ENCODE measurements around the gene HDAC11. TPM values are rescaled to one million over a fixed set of nuclear protein-coding genes. Genes with fewer than 3 reads are reported as not detected.

The HDAC11 gene
- total and polyA plus RNA-seq, 2 experiments from 2014 or later = 11.7 to 12.2 TPM

GRCh38 chr3:13500133-13500885 lies 20.2 kb downstream of the HDAC11 start:
- peaks cover 22% of the 10 kb centered on the region for H3K4me1 ChIP-seq (ENCODE audit: insufficient read depth)
- no peaks in the 10 kb centered on the region for H3K27me3 ChIP-seq (replicated peaks; ENCODE audit: insufficient read depth)
- H3K36me3 ChIP-seq (ENCODE audit: low read depth) = no peaks in the 10 kb centered on the region
- H3K9ac ChIP-seq = no peak overlapping the region
- in situ Hi-C loops (cut with MboI) = no loop called here
- peak; percentile 54 for DNase-seq
- H3K4me2 ChIP-seq (ENCODE audit: unreplicated experiment) = no peak overlapping the region
- no peaks in the 10 kb centered on the region for H3K9me3 ChIP-seq (ENCODE audit: low read depth)
- no peak for TF ChIP-seq EZH2 (IDR thresholded peaks at IDR 0.05; ENCODE audit: insufficient read depth, poor library complexity, severe bottlenecking)
- no peak for TF ChIP-seq EZH2phosphoT487 (IDR thresholded peaks at IDR 0.05; ENCODE audit: insufficient read depth, low read depth)
- no peaks in the 10 kb centered on the region for H3K79me2 ChIP-seq (ENCODE audit: insufficient read depth)
- peaks cover 8% of the 10 kb centered on the region for H3F3A ChIP-seq (ENCODE audit: insufficient read depth)
- no peak overlapping the region for H3K4me3 ChIP-seq
- H3K9me2 ChIP-seq (ENCODE audit: insufficient read depth) = no peaks in the 10 kb centered on the region
- WGBS, 2 experiments (ENCODE audit: low coverage in 1 of 2, low lambda C conversion rate in 2 of 2, missing lambda C conversion rate in 2 of 2) = 75 to 83% methylated on average over 15 of the region's 15 CpGs
- H3K27ac ChIP-seq = no peak overlapping the region
- H4K20me1 ChIP-seq (ENCODE audit: insufficient read depth) = no peaks in the 10 kb centered on the region
- H2AFZ ChIP-seq = no peak overlapping the region

DNA sequence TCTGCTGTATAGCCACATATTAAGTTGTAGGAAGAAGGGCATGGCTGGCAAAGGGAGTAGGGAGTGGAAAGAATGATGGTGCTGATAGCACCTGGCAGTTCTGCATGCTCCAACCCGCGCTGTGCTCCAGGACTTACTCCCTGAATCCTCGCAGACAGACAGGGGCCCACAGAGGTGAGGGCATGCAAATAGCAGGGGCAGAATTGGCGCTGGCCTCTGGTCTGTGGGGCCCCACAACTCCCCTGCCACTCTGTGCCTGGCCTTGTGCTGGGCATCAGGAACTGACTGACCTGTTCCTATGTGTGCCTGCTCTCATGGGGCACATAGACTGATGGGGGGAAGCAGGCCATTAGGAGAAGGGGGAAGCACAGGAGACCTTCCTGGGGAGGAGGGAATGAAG lies 20.9 kb downstream of the HDAC11 start:
- 95 to 100% methylated on average over 4 of the region's 4 CpGs for WGBS, 2 experiments (ENCODE audit: low coverage in 1 of 2, low lambda C conversion rate in 2 of 2, missing lambda C conversion rate in 2 of 2)
- Histone ChIP-seq H4K20me1 (ENCODE audit: insufficient read depth) (no peaks in the 10 kb centered on the region), H3K4me2 (ENCODE audit: unreplicated experiment) (no peak overlapping the region), H3K9me3 (ENCODE audit: low read depth) (no peaks in the 10 kb centered on the region), H3K36me3 (ENCODE audit: low read depth) (no peaks in the 10 kb centered on the region), H3K27ac (no peak overlapping the region), H3F3A (ENCODE audit: insufficient read depth) (peaks cover 8% of the 10 kb centered on the region), H2AFZ (no peak overlapping the region), H3K4me1 (ENCODE audit: insufficient read depth) (peaks cover 22% of the 10 kb centered on the region), H3K79me2 (ENCODE audit: insufficient read depth) (no peaks in the 10 kb centered on the region), H3K9me2 (ENCODE audit: insufficient read depth) (no peaks in the 10 kb centered on the region), H3K4me3 (no peak overlapping the region), H3K9ac (no peak overlapping the region), H3K27me3 (replicated peaks; ENCODE audit: insufficient read depth) (no peaks in the 10 kb centered on the region)
- DNase-seq = no peak
- in situ Hi-C loops (cut with MboI) = no loop called here
- TF ChIP-seq EZH2phosphoT487 (IDR thresholded peaks at IDR 0.05; ENCODE audit: insufficient read depth, low read depth) (no peak), EZH2 (IDR thresholded peaks at IDR 0.05; ENCODE audit: insufficient read depth, poor library complexity, severe bottlenecking) (no peak)

DNA sequence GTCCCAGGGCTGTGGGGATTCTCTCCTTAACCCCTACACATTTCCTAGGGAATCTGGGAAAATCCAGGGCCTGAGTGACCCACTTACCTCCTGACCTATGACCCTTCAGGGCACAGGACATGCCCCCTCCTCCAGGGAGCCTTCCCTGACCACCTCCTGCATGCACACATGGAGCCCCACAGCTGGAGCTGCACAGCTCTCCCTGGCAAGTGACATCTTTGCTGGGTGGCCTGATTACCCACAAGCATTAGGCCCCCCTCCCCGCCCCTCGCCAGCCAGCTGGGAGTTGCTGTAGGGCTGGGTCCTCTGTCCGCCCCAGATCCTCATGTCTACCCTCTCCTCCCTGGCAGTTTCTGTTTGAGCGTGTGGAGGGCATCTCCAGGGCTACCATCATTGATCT lies 21.4 kb downstream of the HDAC11 start:
- no peak for TF ChIP-seq EZH2phosphoT487 (IDR thresholded peaks at IDR 0.05; ENCODE audit: insufficient read depth, low read depth)
- TF ChIP-seq EZH2 (IDR thresholded peaks at IDR 0.05; ENCODE audit: insufficient read depth, poor library complexity, severe bottlenecking) = no peak
- Histone ChIP-seq H3K9ac (no peak overlapping the region), H3F3A (ENCODE audit: insufficient read depth) (peaks cover 8% of the 10 kb centered on the region), H3K9me3 (ENCODE audit: low read depth) (no peaks in the 10 kb centered on the region), H4K20me1 (ENCODE audit: insufficient read depth) (no peaks in the 10 kb centered on the region), H3K4me2 (ENCODE audit: unreplicated experiment) (no peak overlapping the region), H2AFZ (no peak overlapping the region), H3K27me3 (replicated peaks; ENCODE audit: insufficient read depth) (no peaks in the 10 kb centered on the region), H3K4me3 (no peak overlapping the region), H3K27ac (no peak overlapping the region), H3K4me1 (ENCODE audit: insufficient read depth) (peaks cover 20% of the 10 kb centered on the region), H3K79me2 (ENCODE audit: insufficient read depth) (no peaks in the 10 kb centered on the region), H3K36me3 (ENCODE audit: low read depth) (no peaks in the 10 kb centered on the region), H3K9me2 (ENCODE audit: insufficient read depth) (no peaks in the 10 kb centered on the region)
- WGBS, 2 experiments (ENCODE audit: low coverage in 1 of 2, low lambda C conversion rate in 2 of 2, missing lambda C conversion rate in 2 of 2) = 86 to 98% methylated on average over 4 of the region's 4 CpGs
- in situ Hi-C loops (cut with MboI) = no loop called here
- no peak for DNase-seq

DNA sequence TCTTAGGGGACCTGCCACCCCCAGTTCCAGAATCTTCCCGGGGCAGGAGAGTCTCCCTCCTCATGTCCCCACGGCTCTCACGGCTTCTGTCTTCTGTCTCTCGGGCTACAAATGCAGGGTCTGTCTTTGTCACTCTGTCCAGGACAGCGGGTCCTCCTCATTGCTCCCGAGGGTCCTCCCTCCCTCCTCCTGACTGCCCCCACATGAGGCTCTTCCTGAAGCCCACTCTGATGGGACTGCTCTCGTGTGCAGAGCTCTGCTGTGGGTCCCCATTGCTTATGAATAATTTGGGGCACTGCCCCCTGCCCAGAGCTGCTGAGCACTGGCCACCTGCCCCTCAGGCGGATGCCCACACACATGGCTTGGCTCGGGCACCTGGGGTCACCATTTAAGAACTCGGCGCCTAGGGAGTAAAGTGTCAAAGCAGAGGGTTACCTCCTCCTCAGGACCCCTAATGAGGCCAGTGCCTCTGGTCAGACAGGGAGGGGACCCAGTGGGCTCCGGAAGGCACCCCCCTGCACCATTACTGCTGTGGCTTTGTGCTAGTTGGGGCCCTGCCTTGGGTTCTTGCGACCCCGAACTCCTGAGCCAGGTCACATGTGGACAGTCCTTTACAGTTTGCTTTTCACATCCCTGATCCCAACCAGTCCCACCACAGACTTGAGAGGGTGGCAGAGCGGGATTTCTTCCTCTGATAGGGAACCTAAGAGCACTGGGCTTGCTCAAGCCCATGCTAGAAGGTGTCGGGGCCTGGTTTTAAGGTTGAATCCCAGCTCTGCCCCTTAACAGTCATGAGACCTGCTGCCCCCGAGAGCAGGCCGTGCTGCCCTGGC lies 22.1 kb downstream of the HDAC11 start:
- Histone ChIP-seq H3F3A (ENCODE audit: insufficient read depth) (peaks cover 1% of the 10 kb centered on the region), H3K9ac (no peak overlapping the region), H3K36me3 (ENCODE audit: low read depth) (no peaks in the 10 kb centered on the region), H3K27me3 (replicated peaks; ENCODE audit: insufficient read depth) (no peaks in the 10 kb centered on the region), H4K20me1 (ENCODE audit: insufficient read depth) (no peaks in the 10 kb centered on the region), H3K79me2 (ENCODE audit: insufficient read depth) (no peaks in the 10 kb centered on the region), H3K9me3 (ENCODE audit: low read depth) (no peaks in the 10 kb centered on the region), H3K4me1 (ENCODE audit: insufficient read depth) (peaks cover 13% of the 10 kb centered on the region), H3K4me3 (no peak overlapping the region), H3K4me2 (ENCODE audit: unreplicated experiment) (no peak overlapping the region), H2AFZ (no peak overlapping the region), H3K9me2 (ENCODE audit: insufficient read depth) (no peaks in the 10 kb centered on the region), H3K27ac (no peak overlapping the region)
- 88 to 92% methylated on average over 18 of the region's 18 CpGs for WGBS, 2 experiments (ENCODE audit: low coverage in 1 of 2, low lambda C conversion rate in 2 of 2, missing lambda C conversion rate in 2 of 2)
- in situ Hi-C loops (cut with MboI) = no loop called here
- TF ChIP-seq EZH2phosphoT487 (IDR thresholded peaks at IDR 0.05; ENCODE audit: insufficient read depth, low read depth) (no peak), EZH2 (IDR thresholded peaks at IDR 0.05; ENCODE audit: insufficient read depth, poor library complexity, severe bottlenecking) (no peak)
- no peak for DNase-seq

Data from GM23248 (cell line).